GM19025 (cell line): ENCODE measurements around the gene SUPT7L.
"Not testable (repeated sequence)": the region's sequence is repeated elsewhere in the genome, so short reads cannot be mapped to it uniquely, and the experiment has no call there.

Source experiments
- ATAC-seq: cut with Tn5 transposase; IDR thresholded peaks from one replicate; pipeline ENCODE4 v1.9.1; 2021; ENCODE audit warnings: mild to moderate bottlenecking, low read depth, moderate library complexity; ENCODE audit not compliant: unreplicated experiment

Gene SUPT7L

DNA sequence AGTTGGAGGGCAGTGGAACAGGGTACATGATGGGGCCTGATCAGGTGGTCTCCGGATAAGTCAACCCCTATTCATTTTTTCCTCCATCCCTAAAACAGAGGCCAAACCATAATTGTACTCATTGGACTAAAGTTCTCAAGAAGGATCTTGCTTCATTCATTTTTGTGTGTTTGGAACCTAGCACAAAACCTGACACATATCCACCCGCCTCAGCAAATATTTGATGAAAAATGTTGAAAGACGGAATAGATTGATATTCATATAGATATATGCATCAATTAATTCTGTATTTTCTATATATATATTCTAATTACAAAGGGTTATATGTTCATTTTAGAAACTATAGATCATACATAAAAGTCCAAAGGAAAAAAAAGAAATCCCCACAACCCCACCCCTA is 22.2 kb upstream of the SUPT7L start:
- ATAC-seq: no peak

DNA sequence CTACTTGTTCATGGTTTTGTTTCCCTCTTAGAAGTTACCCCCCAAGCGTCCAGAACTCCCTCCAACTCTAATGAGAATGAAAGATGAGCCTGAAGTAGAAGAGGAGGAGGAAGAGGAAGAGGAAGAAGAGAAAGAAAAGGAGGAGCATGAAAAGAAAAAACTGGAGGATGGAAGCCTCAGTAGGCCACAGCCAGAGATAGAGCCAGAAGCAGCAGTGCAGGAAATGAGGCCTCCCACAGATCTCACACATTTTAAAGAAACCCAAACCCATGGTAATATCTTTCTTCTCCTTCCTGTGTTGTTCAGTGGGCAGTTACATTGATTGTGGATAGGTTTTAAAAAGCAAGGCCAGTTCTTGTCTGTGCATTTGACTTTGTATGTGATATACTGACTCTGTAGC is 21.6 kb upstream of the SUPT7L start:
- ATAC-seq: not testable (repeated sequence)

DNA sequence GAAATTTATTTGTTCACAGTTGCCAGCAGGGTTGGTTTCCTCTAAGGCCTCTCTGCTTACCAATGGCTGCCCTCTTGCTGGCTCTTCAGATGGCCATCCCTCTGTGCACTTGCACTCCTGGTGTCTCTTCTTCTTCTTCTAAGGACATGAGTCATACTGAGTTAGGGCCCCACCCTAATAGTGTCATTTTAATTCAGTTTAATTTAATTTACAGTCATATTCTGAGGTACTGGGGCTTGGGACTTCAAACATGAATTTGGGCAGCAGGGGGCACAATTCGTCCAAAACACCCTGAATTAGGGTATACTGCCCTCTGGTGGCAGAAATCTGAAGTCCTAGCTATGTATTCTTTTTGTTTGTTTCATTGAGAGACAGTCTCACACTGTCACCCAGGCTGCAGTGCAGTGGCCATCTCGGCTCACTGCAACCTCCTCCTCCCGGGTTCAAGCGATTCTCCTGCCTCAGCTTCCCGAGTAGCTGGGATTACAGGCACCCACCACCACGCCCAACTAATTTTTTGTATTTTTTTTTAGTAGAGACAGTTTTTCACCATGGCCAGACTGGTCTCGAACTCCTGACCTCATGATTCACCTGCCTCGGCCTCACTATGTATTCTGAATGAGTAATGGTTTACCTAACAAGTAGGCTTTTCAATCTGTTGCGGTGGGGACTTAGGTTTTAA is 20.1 kb upstream of the SUPT7L start:
- peak; percentile 63 for ATAC-seq

DNA sequence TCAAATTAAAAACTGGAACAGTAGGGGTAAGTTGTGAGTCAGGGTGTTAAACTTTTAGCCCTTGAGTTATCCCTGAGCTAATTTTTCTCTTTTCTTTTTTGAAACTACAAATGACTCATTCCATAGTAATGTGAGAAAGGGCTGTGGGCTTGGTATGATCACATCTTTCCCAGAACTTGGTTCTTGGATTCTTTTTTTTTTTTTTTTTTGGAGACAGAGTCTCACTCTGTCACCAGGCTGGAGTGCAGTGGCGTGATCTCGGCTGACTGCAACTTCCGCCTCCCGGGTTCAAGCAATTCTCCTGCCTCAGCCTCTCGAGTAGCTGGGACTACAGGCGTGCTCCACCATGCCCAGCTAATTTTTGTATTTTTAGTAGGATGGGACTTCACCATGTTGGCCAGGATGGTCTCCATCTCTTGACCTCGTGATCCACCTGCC is 18.9 kb upstream of the SUPT7L start:
- not testable (repeated sequence) for ATAC-seq

DNA sequence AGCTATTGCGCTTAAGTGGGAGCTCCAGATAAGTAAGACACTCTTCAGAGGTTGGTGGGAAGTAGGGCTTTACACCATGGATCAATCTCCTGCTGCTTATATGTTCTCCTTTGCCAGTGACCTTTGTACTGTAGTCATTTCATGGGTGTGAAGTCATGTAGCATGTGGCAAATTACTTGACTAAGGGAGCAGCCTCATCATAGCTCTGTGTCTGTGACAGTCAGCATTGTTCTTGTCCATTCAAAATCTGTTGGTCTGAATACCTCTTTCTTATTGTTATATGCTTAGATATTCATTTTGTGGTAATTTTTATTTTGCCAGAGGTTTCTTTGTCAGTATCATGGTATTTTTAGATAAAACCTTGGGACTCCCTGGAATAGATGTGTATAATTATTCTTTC is 18.4 kb upstream of the SUPT7L start:
- ATAC-seq: no peak

DNA sequence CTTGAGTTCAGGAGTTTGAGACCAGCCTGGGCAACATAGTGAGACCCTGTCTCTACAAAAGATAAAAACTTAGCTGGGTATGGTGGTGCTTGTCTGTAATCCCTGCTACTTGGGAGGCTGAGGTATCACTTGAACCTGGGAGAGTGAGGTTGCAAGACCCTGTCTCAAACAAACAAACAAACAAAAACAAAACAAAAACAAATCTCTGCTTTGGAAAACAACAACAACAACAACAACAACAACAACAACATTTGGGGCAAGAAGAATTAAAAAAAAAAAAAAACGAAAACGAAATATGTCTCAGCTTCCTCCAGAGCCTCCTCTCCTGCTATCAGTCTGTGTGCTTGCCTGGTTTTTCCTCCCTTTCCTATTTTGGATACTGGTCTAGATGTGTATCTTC is 17.2 kb upstream of the SUPT7L start:
- no peak for ATAC-seq

DNA sequence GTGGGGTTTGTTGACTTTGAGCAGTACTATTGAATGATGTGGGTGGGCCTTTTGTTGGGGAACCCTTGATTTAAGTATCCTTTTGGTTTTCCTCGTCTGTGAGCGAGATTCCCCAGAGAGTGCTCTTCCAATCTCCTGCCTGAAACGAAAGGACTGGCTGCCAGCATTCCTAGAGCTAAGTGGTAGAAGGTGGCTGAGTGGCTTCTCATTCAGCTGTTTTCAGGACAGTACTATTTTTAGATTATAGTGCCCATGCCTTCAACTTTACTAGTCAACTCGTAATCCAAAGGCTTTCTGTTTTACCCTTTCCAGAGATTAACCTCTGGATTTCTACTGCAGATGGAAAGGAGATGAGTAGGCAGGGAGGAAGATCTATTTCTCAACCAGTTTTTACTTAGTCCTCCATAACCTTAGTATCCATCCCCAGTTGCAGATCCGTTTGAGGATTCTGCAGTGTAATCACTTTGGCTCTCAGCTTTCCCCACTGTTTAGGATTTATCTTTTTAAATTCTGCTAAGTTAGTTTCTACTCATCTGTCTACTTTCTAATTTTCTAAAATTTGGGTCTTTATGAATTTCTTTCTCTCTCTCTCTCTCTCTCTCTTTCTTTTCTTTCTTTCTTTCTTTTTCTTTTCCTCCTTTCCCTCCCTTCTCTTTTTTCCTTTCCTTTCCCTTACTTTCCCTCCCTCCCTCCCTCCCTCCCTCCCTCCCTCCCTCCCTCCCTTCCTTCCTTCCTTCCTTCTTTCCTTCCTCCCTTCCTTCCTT is 9.5 kb upstream of the SUPT7L start:
- ATAC-seq: no peak

DNA sequence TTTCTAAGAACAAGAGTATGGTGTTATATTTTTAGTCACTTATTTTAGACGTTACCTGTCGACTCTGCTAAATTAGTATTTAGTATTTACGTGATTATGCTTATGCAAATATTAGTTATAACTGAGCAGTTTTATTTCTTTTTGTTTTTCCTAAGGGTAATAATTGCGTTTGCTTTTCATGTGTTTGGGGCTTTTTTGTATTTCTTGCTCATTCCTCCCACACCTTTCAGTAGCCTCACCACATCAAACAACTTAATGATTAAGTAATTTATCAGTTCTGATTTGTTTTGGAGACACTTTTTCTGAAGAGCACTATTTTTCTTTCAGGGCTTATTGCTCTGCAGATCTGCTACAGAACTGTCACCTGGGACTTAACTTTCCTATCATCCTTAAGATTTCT is 7.8 kb upstream of the SUPT7L start:
- no peak for ATAC-seq

DNA sequence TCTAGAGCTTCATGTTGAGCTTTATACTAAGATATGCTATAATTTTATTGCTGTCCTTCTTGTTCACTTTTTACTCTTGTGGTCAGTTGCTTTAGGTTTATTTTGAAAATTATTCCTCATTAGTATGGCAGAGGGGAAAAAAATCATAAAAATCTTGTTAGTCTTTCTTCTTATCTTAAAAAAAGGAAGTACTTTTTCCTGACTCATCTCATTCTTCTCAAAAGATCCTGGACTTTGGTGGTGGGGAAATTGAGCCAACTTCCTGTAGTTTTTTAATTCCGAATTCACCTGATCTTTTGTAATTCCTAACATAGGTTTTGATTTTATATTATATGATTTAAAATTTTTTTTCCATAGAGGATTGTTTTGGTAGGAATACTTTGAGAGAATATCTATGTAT is 4.0 kb upstream of the SUPT7L start:
- ATAC-seq: no peak

DNA sequence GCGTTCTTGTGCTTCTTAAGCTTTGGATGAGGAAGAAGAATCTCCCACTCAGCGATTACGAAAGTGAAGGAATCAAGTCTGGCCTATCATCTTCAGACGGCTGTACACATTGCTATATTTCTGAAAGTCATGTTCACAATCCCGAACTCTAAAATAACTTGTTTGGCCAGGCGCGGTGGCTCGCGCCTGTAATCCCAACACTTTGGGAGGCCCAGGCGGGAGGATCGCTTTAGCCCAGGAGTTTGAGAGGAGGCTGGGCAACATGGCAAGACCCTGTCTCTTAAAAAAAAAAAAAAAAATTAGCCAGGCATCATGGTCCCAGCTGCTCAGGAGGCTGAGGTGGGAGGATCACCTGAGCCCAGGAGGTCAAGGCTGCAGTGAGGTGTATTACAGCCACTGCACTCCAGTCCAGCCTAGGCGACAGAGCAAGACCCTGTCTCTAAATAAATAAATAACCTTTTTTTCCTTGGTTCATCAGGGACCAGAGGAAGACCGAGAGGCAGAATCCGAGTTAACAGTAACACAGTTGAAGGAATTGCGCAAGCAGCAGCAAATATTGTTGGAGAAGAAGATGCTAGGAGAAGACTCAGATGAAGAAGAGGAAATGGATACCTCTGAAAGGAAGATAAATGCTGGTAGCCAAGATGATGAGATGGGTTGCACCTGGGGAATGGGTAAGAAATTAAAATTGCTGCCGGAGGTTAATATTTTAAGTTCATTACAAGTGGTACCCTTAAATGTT is 1.4 kb upstream of the SUPT7L start:
- ATAC-seq: no peak

DNA sequence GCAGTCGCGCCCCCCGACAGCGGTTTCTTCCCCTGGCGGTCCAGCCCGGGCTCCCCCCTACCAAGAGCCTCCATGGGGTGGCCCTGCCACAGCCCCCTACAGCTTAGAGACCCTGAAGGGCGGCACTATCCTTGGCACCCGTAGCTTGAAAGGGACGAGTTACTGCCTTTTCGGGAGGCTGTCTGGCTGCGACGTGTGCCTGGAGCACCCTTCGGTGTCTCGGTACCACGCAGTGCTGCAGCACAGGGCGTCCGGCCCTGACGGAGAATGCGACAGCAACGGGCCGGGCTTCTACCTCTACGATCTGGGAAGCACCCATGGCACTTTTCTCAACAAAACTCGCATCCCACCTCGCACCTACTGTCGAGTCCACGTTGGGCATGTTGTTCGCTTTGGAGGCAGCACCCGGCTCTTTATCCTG is 750 bp upstream of the SUPT7L start:
- ATAC-seq: peak; percentile 2

DNA sequence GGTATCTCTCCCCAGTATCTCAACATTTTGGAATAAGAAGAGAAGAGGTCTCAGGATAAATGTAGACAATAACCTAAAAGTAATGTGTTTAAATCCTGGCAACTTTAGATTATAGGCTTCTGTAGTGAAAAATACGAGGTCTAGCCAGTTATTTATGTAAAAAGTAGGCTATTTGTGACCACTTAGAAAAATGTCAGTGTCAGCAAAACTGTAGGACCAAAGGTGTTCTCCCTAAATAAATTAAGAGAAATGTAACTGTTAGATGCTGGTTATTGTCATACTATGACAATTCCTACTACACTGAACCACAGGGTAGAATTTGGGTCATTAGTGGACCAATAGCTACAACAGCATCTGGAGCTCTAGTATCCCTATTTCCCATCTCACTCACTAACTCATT is 2.0 kb downstream of the SUPT7L start:
- ATAC-seq: no peak

DNA sequence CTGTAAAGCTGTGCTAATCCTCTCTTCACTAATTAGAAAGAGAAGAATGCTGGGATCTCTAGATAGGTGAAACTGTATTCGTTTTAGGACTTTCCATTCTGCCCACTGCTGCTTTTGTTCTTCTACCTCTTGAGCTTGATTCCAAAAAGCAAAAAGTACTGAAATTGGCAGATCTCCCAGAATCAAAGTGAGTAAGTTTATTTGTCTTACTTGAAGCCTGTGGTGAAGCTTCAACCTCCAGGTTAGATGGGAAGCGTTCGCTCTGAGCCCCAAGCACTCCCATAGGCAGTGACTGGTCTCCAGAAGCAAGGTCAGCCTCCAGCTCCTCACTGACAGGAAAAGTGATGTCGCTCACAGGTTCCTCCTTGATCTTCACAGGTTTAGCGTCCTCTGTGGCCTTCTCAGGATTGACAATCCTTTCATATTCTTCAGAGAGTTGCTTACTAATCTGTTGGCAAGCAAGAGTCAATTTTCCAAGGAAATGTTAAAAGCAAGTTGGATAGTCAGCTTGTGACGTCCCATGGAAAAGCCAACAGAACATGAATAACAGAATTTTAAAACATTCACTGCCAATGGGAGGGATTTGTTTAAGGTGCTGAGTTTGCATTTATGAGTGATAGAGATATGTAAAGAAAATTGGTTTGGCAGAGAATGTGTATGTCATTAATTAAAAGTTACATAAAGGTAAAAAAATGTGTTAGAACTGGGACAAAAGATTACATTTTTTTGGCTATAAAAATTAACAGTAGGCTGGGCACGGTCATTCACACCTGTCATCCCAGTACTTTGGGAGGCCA is 8.1 kb downstream of the SUPT7L start:
- ATAC-seq: no peak

DNA sequence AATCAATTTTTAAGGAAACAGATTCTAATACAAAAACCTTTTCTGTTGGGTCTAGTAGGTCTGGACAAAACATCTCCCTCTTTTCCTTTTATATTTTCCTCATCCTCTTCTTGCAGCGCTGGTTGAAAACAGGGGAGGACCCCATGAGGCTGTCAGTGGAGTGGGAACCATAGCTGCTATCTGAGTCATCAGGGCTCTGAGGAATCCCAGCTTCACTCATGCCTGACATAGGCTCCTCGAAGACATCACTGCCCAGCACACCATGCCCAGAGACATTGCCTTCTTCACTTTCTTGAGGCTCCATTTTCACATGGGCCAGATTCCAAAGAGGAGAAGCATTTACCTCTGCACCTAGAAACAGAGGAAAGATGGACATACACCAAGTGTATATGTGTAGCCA is 10.0 kb downstream of the SUPT7L start:
- ATAC-seq: no peak

DNA sequence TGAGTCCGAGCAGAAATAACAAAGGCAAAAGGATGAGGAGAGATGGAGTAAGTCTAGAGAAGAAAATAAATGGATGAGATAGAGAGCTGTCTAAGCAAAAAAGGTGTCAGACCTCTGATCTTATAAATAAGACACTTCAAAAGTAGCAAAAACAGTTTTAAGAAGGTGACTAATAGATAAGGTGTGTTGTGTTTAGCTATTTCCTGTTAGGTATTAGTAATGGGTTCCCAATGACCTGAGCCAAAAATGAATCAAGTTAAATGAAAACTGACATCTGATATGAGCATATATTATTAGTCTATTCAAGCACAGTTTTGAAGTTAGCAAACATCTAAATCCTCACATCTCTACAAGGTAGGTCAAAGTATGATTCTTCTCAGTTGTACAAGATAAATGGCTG is 10.6 kb downstream of the SUPT7L start:
- ATAC-seq: no peak

DNA sequence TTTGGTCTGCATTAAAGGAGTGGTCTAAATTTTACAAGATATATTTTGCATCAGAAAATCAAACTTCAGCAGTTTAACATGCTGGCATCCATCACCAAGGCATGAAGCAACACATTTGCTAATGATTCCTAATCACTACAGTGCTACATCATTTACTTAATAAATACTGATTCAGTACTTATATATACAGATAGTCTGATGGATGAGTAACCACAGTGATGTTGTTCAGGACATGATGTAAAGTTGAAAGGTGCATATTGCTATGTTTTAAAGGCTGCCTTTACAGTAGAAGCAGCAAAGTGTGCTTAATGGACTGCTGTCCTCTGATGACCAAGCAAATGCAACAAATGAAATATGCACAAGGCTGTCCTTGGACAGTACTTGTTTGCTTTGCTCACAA is 11.1 kb downstream of the SUPT7L start:
- no peak for ATAC-seq

DNA sequence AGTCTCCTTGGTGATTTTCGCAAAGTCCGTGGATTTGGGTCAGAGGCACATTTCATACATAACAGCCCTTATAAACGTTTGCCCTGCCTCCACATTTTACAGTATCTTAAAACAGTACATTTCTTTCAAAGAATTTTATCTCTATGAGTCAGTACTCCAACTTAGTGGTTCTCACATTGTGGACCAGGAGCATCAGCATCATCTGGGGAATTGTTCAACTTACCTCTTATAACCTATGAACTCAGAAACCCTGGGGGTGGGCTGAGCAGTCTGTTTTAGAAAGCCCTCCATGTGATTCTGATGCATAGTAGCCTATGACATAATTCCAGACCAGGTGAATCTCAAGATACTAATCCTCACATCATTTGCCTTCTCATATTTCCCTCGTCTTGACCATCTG is 12.4 kb downstream of the SUPT7L start:
- ATAC-seq: no peak

DNA sequence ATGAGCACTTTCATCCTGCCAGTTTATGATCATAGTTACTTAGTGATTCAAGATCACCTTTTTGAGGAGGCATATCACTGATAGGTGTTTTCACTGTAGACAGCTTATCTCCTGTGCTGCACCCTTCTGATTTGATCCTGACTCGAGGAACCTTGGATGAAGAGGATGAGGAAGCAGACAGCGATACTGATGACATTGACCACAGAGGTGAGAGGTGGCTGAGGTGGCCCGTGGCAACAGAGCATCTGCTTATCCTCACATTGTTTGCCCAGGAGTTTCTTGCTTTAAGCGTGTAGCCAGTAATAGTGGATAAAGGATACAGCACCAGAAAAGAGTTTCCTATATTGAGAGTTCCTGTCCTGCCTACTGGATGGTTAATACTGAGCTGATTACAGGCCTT is 15.7 kb downstream of the SUPT7L start:
- no peak for ATAC-seq

DNA sequence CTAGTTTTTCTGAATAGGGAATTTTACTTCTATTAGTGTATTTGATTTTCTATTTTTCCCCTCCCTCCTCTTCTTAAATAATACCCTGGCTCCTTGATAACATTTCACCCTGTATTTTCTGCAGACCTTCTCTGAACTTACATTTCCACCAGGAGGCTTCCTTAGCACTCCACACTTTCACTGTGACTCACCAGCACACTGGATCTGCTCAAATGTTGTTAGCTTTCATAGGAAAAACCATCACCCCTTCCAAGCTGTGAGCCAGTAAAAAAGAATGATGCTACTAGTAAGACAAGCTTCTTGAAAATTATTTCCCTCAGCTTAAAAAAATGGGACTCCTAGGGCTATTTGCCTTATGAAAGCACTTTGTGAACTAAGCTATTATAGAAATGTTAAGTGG is 16.1 kb downstream of the SUPT7L start:
- ATAC-seq: no peak

DNA sequence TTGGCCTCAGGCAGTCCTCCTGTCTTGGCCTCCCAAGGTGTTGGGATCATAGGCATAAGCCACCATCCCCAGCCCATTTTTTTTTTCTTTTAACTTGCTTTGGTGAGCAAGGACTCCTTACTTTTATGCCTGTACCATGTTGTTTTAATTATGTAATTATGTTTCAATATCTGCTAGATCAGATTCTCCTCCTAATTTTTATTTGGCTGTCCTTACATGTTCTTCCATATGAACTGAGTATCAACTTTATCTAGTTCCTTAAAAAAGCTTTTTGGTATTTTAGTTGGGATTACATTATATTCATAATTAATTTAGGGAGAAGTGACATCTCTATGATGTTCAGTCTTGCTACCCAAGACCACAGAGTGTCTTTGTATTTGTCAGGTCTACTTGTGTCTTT is 18.2 kb downstream of the SUPT7L start:
- ATAC-seq: no peak
